Parathyroid adenoma (tissue), 2 donors: ENCODE data around the gene LYRM2.

Experiments
- H2AFZ ChIP-seq: fragments of 300-600 bp; sonication (generic); one replicate; pipeline ENCODE4 v1.7.0; 2017; ENCODE audit warnings: antibody characterized with exemption, mild to moderate bottlenecking
- H3K27ac ChIP-seq: fragments of 300-600 bp; sonication (generic); one replicate; pipeline ENCODE4 v1.7.0; 2017
- H3K27me3 ChIP-seq: fragments of 300-600 bp; sonication (generic); one replicate; pipeline ENCODE4 v1.7.0; 2017; ENCODE audit warnings: low read length; ENCODE audit not compliant: control insufficient read depth, insufficient read depth
- H3K36me3 ChIP-seq: fragments of 300-600 bp; sonication (generic); one replicate; pipeline ENCODE4 v1.7.0; 2017; ENCODE audit warnings: low read length; ENCODE audit not compliant: control insufficient read depth, insufficient read depth
- H3K4me1 ChIP-seq: fragments of 300-600 bp; sonication (generic); one replicate; pipeline ENCODE4 v1.7.0; 2017; ENCODE audit warnings: control low read depth
- H3K4me2 ChIP-seq: fragments of 300-600 bp; sonication (generic); one replicate; pipeline ENCODE4 v1.7.0; 2017; ENCODE audit warnings: low read length
- H3K4me3 ChIP-seq: fragments of 300-600 bp; sonication (generic); one replicate; pipeline ENCODE4 v1.7.0; 2017; ENCODE audit warnings: low read depth, low read length
- H3K79me2 ChIP-seq: fragments of 300-600 bp; sonication (generic); one replicate; pipeline ENCODE4 v1.7.0; 2017; ENCODE audit warnings: control low read depth
- H3K9ac ChIP-seq: fragments of 300-600 bp; sonication (generic); one replicate; pipeline ENCODE4 v1.7.0; 2017; ENCODE audit warnings: mild to moderate bottlenecking
- H3K9me3 ChIP-seq: fragments of 300-600 bp; sonication (generic); one replicate; pipeline ENCODE4 v1.7.0; 2017; ENCODE audit warnings: low read length; ENCODE audit not compliant: control insufficient read depth
- TF ChIP-seq, protein P1 (sequence below): fragments of 300-600 bp; sonication (generic); IDR thresholded peaks from one replicate; pipeline ENCODE4 v1.7.0; 2017; ENCODE audit warnings: antibody characterized with exemption, mild to moderate bottlenecking
- donor health status: primary hyperparathyroidism.

The LYRM2 gene

DNA sequence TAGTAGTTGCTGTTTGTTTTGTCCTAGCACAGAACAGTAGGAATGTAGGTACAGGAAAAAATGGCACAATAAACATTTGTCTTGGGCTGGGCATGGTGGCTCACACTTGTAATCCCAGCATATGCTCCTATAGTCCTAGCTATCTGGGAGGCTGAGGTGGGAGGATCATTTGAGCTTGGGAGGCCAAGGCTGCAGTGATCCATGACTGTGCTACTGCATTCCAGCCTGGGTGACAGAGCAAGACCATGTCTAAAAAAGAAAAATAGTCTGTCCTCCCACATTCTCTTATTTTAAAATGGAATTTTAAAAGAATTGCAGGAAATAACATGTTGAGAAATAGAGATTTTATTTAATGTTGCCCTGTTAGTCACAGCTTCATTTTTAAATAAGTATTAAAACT lies 117.8 kb downstream of the LYRM2 start:
- H3K4me2 ChIP-seq: no peak overlapping the region
- no peaks in the 10 kb centered on the region for H3K27me3 ChIP-seq
- H3K4me3 ChIP-seq: no peak overlapping the region
- peaks cover 6% of the 10 kb centered on the region for H3K4me1 ChIP-seq
- no peaks in the 10 kb centered on the region for H3K9me3 ChIP-seq
- TF ChIP-seq, protein P1, sequence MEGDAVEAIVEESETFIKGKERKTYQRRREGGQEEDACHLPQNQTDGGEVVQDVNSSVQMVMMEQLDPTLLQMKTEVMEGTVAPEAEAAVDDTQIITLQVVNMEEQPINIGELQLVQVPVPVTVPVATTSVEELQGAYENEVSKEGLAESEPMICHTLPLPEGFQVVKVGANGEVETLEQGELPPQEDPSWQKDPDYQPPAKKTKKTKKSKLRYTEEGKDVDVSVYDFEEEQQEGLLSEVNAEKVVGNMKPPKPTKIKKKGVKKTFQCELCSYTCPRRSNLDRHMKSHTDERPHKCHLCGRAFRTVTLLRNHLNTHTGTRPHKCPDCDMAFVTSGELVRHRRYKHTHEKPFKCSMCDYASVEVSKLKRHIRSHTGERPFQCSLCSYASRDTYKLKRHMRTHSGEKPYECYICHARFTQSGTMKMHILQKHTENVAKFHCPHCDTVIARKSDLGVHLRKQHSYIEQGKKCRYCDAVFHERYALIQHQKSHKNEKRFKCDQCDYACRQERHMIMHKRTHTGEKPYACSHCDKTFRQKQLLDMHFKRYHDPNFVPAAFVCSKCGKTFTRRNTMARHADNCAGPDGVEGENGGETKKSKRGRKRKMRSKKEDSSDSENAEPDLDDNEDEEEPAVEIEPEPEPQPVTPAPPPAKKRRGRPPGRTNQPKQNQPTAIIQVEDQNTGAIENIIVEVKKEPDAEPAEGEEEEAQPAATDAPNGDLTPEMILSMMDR: no peak
- no peak overlapping the region for H2AFZ ChIP-seq
- H3K79me2 ChIP-seq: peaks cover 3% of the 10 kb centered on the region
- no peak overlapping the region for H3K27ac ChIP-seq
- H3K36me3 ChIP-seq: no peaks in the 10 kb centered on the region
- H3K9ac ChIP-seq: no peak overlapping the region

DNA sequence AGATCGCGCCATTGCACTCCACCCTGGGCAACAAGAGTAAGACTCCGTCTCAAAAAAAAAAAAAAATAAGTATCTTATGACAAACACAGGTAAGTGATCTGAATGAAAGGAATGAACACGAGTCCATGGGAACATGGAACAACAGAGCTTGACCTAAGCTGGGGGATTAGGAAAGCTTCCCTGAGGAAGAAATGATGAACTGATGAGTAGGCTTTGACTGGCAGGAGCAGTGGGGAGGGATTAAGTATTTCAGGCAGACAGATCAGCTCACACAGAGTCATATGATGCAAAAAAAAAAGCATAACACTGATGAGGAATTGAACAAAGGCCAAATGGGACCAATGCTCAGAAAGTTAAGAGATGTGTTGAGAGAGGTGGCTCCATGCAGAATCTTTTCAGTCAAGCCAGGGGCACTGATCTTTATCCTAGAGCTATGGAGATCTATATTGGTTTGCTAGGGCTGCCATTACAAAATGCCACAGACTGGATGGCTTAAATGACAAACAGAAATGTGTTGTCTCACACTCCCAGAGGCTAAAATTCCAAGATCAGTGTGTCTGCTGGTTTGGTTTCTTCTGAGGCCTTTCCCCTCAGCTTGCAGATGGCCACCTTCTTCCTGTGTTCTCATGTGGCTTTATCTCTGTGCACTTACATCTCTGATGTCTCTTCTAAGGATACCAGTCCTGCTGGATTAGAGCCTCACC lies 120.0 kb downstream of the LYRM2 start:
- no peak overlapping the region for H3K4me3 ChIP-seq
- H3K4me1 ChIP-seq: peaks cover 5% of the 10 kb centered on the region
- TF ChIP-seq, protein P1: no peak
- no peaks in the 10 kb centered on the region for H3K9me3 ChIP-seq
- no peak overlapping the region for H3K4me2 ChIP-seq
- no peak overlapping the region for H3K27ac ChIP-seq
- no peaks in the 10 kb centered on the region for H3K36me3 ChIP-seq
- H2AFZ ChIP-seq: no peak overlapping the region
- peaks cover 3% of the 10 kb centered on the region for H3K79me2 ChIP-seq
- H3K9ac ChIP-seq: no peak overlapping the region
- H3K27me3 ChIP-seq: no peaks in the 10 kb centered on the region
